AG09309 (cell line): ENCODE data around the gene MAGEB17.
"Not testable (repeated sequence)": the region's sequence is repeated elsewhere in the genome, so short reads cannot be mapped to it uniquely, and the experiment has no call there.

Source experiments
- DNase-seq: peaks from one replicate; pipeline ENCODE4 v3.0.0-alpha.2; 2010; ENCODE audit warnings: low read depth
- H3K4me3 ChIP-seq: 2 replicates; pipeline ENCODE4 v1.5.1; 2011; ENCODE audit warnings: mild to moderate bottlenecking, low read depth, low read length, moderate library complexity; ENCODE audit not compliant: control insufficient read depth
- TF ChIP-seq, protein P1 (sequence below): IDR thresholded peaks from 2 replicates; pipeline ENCODE4 v1.5.1; 2011; ENCODE audit warnings: mild to moderate bottlenecking, low read depth, low read length, inconsistent platforms; ENCODE audit not compliant: insufficient read depth, control insufficient read depth; ENCODE audit errors: missing control alignments

Gene MAGEB17

GRCh38 chrX:16171944-16172343 is 4.7 kb downstream of the MAGEB17 start:
- TF ChIP-seq, protein P1, sequence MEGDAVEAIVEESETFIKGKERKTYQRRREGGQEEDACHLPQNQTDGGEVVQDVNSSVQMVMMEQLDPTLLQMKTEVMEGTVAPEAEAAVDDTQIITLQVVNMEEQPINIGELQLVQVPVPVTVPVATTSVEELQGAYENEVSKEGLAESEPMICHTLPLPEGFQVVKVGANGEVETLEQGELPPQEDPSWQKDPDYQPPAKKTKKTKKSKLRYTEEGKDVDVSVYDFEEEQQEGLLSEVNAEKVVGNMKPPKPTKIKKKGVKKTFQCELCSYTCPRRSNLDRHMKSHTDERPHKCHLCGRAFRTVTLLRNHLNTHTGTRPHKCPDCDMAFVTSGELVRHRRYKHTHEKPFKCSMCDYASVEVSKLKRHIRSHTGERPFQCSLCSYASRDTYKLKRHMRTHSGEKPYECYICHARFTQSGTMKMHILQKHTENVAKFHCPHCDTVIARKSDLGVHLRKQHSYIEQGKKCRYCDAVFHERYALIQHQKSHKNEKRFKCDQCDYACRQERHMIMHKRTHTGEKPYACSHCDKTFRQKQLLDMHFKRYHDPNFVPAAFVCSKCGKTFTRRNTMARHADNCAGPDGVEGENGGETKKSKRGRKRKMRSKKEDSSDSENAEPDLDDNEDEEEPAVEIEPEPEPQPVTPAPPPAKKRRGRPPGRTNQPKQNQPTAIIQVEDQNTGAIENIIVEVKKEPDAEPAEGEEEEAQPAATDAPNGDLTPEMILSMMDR: no peak
- DNase-seq: no peak
- H3K4me3 ChIP-seq: no peak overlapping the region

GRCh38 chrX:16172391-16172790 is 5.1 kb downstream of the MAGEB17 start:
- TF ChIP-seq, protein P1: no peak
- H3K4me3 ChIP-seq: no peak overlapping the region
- no peak for DNase-seq

DNA sequence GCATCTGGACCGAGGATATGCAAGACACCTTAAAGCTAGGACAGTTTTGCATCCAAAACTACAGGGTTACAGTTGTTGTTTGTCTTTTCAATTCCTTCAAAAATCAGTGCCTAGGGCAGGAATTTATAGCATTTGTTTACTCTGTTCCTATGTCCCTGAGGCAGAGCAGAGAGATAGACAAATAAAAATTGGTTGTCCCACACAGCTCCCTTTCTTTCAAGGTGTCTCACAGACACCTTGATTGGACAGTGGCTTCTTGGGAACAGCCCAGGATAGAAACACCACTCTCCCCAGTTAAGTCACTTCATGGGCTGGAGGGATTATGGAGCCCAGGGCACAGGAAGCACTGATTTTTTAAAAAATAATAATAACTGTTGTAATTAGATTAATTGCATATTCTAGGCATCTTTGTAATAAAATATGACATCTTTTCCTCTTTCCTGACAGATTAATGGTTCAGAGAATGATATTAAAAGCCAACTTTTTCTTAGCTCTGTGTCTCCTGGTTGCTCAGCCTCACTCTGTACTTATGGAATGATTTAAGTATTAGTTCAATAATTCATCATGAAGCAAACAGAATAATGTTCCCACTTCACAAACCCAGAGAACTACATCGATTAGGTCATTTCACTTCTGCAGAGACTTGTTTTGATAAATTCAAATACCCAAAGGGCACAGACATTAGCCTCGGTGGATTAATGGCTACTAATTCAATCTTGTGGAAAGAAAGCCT is 8.2 kb downstream of the MAGEB17 start:
- H3K4me3 ChIP-seq: no peak overlapping the region
- TF ChIP-seq, protein P1: no peak
- DNase-seq: no peak

GRCh38 chrX:16177260-16177659 is 10.0 kb downstream of the MAGEB17 start:
- H3K4me3 ChIP-seq: no peak overlapping the region
- DNase-seq: no peak
- TF ChIP-seq, protein P1: no peak

- not testable (repeated sequence) for H3K4me3 ChIP-seq
These were observed 16.6 kb downstream of the MAGEB17 start for GRCh38 chrX:16183843-16184242.

DNA sequence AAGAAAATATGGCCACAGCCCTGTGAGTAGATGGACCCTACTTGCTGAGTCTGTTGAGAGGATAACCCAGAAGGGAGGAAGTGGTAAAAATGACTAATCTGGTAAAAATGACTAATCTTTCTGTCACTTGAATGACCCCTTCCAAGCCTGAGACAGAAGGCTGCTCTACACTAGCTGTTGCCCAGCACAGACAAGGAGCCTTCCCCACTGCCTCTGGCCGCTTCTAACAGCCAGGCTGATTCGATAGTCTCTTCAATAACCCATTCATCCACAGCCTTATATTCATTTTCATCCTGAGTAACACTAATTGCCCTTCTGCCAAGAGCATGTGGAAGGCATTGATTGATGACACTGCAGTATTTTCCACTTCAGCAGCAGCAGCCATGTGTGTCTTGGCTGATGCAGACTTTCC is 18.4 kb downstream of the MAGEB17 start:
- H3K4me3 ChIP-seq: no peak overlapping the region
- TF ChIP-seq, protein P1: no peak
- peak; percentile 63 for DNase-seq

More at GRCh38 chrX:16183843-16184242, 16.6 kb downstream of the MAGEB17 start:
- not testable (repeated sequence) for DNase-seq

DNA sequence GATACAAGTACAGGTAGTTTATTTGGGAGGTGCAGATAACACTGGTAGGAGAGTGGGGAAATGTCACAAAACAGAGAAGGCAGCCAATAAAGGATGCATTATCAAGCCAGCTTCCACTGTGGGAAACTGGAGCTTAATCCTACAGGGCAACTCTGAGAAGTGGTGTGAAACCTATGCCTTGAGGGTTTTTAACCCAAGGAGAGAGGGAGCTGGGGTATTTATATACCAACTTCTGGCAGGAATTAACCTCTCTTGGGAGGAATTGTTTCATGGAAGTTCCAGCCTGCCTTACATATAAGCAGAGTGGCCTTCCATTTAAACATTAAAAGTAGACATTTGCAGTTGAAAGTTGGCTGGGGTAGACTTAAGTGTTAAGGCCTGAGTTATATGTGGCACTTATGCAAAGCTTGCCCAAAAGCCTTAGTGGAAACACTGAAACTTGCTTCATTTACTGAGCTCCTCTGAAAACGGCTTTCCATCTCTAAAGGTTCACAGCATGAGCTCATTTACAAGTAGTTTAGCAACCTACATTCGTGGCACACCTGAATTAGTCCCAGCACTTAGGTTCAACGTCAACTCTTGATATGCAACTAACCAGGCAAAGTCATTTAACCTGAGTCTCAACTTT is 19.2 kb downstream of the MAGEB17 start:
- no peak for DNase-seq
- no peak overlapping the region for H3K4me3 ChIP-seq
- TF ChIP-seq, protein P1: no peak
